Activated effector memory CD4-positive, alpha-beta T cell treated with Interleukin-2 at 50 U/mL for 16 hours (primary cell): ENCODE results near the gene ITGA1.
"Not testable (repeated sequence)": the region's sequence is repeated elsewhere in the genome, so short reads cannot be mapped to it uniquely, and the experiment has no call there.

Experiments used
- DNase-seq: peaks from one replicate; pipeline ENCODE4 v3.0.0-alpha.2; 2020

Gene ITGA1

GRCh38 chr5:52787600-52788504 lies at the start of gene ITGA1, which contains the start of gene PELO:
TSS of gene ITGA1 (plus strand) at chr5:52787916. CDS start at chr5:52788354, 438 bp downstream.
TSS of gene PELO (plus strand) at chr5:52787916. CDS start at chr5:52800395, 12,479 bp downstream.
- DNase-seq: peak; percentile 34

DNA sequence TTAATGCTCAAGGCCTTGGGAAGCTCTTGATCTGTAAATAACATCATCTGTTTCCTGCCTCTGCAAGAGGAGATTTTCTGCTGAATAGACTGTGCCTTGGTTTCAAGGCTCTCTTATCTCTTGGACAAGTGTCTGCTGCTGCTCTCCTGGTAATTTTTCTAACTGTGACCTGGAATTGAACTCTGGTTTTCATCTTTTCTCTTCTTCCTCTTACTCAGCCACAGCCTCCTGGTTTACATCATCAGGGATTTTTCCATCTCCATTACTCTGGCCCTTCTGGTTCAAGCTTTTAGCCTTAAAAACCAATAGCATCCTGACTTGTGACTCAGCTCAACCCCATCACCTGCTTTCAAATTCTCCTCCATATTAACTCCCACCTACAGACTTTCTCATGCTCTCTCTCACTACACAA lies 49.6 kb upstream of the ITGA1 start:
- DNase-seq: no peak

DNA sequence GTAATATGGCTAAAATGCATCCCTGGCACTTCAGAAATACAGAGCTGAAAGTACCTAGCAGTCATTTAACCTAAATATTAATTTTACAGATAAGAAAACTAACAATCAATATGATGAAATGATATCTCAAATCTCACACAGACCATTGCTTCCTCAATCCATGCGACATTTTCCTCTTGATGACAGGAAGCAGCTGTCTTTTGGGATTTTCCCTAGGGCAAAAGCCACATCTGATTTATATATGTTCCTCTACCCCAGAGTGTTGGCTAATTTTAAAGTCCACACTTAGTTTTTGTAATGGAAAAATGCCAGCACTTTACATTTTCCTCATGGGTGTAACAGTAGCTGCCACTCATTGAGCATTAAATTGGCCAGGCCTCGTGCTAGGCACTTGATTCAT lies 47.7 kb upstream of the ITGA1 start:
- no peak for DNase-seq

DNA sequence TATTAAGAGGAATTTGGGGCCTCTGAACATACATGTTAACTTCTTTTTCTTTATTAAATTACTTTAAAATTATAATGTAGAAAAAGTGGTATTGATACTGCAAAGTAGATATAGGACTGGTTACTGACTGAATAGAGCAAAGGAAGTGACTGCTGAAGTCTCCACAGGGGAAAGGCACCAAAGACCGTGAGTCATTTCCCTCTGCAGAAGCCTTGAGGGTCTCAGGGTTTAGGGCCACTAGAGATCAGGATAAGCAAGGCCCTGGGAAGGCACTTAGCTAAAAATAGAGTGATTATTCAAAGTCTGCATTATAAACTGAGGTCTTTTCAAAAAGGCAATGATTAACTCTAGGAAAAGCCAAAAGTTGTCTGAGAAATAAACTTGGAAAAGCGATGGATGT lies 44.7 kb upstream of the ITGA1 start:
- no peak for DNase-seq

GRCh38 chr5:52743529-52743928 lies 44.2 kb upstream of the ITGA1 start:
- DNase-seq: no peak

DNA sequence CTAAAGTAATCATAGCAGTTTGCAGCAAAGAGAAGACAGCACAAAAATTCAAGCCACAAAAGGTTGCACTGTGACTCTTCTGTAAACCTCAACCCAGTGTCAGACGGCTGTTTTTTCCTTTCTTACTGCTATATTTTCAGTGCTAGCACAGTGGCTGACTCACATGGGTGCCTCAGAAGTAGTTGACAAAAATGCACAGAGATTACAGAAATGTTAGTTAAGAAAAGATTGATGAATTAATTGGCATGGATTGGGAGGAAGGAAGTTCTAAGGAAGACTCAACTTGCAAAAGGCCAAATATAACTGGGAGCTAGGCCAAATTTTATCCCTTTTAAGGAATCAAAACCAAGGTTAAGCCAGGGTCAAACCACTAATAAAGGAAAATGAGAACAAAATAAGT lies 43.7 kb upstream of the ITGA1 start:
- DNase-seq: peak; percentile 18

GRCh38 chr5:52744867-52745458 lies 42.8 kb upstream of the ITGA1 start:
- not testable (repeated sequence) for DNase-seq

GRCh38 chr5:52746539-52746938 lies 41.2 kb upstream of the ITGA1 start:
- no peak for DNase-seq

DNA sequence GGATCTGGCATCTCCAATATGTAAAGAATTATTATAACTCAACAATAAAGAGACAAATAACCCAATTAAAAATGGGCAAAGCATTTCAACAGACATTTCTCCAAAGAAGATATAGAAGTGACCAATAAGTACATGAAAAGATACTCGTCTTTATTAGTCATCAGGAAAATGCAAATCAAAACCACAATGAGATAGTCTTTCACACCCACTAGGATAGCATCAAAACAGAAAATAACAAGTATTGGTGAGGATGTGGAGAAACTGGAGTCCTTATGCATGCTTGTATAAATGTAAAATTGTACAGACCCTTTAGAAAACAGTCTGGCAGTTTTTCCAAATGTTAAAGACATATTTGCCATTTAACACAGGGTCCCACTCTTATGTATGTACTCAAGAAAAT lies 39.1 kb upstream of the ITGA1 start:
- DNase-seq: no peak

DNA sequence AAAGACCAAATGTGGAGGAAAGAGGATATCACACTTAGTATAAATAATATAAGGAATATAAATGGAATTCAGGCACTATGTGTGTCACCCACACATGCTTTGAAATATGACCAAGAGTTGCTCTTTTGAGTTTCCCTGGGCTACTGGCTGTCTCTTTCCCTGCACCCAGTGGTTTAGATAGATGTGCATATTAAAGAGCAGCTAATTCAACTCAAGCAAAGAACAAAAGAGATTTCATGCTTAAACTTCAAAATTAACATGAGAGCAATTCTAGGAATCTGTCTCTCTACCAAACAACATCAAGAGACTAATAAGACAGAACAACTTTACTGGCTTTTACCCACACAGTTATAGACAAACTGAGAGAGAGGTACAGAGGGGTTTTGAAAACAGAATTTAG lies 38.0 kb upstream of the ITGA1 start:
- DNase-seq: no peak

DNA sequence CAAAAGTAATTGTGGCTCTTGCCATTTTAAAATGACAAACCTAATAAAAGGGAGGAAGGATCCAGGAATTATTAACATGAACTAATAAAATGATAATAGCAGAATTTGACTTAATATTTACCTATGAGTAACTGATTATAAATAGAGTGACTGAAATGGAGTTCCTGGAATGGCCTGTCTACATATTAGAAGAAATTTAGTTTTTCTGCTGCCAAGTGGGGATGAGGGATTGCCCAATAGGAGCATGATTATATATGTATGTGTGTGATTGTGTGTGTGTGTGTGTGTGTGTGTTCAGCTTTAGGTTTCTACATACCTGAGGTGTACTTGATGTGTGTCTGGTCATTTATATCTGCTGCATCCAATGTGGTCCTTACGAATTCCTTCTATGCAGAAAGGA lies 36.6 kb upstream of the ITGA1 start:
- no peak for DNase-seq

- no peak for DNase-seq
These were observed 33.7 kb upstream of the ITGA1 start for GRCh38 chr5:52754051-52754450.

DNA sequence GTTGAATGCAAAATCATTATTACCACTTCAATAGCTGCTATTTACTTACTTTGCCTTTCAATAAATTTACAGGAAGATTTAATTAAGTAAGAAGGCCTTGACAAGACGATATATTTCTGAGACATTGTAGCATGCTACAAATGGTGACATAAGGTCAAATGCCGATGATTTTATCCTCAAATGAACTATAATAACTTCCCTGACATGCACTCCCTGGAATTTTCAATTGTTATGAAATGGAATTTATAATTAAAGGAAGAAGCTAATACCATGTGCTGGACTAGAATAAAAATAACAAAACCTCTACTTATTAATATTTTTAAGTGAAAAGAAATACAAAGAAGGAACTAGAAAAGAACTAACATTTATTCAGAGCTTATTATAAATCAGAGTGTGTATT lies 30.2 kb upstream of the ITGA1 start:
- DNase-seq: no peak

- DNase-seq: no peak
These were observed 29.7 kb upstream of the ITGA1 start for GRCh38 chr5:52758014-52758413.

DNA sequence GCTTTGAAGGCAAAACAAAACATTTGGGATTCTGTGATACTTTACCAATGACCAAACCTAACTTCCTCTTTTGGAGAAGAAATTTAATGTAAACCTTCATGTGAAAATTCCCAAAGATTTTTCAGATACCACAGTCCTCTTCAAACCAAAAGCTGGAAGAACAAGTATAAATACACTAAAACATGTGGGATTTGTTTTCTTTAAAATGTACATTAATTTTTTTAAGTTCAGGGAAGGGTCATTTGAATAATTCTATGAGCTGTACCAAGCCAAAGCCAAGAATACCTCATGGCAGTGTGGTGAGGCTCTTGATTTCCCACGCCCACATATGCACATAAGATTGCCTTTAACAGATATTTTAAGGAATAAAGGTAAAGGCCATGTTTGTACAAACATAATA lies 28.4 kb upstream of the ITGA1 start:
- DNase-seq: no peak

- no peak for DNase-seq
These were observed 26.9 kb upstream of the ITGA1 start for GRCh38 chr5:52760695-52761366.

DNA sequence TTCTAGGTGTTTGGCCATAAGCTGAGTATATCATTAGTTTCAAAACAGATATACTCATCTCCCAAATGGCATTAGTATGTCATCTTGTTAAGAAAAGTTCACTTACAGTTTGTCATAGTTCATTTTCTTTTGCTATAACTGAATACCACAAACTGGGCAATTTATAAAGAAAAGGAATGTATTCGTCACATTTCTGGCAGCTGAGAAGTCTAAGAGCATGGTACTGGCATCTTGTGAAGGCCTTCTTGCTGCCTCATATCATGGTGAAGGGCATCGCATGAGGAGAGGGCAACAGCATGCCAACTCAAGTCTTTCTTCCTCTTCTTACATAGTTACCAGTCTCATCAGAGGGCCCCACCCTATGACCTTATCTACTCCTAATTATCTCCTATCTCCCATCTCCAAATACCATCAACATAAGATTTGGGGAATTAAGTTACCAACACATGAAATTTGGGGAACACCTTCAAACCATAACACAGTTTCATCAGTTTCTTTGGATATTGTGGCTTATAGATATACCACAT lies 20.4 kb upstream of the ITGA1 start:
- DNase-seq: no peak

DNA sequence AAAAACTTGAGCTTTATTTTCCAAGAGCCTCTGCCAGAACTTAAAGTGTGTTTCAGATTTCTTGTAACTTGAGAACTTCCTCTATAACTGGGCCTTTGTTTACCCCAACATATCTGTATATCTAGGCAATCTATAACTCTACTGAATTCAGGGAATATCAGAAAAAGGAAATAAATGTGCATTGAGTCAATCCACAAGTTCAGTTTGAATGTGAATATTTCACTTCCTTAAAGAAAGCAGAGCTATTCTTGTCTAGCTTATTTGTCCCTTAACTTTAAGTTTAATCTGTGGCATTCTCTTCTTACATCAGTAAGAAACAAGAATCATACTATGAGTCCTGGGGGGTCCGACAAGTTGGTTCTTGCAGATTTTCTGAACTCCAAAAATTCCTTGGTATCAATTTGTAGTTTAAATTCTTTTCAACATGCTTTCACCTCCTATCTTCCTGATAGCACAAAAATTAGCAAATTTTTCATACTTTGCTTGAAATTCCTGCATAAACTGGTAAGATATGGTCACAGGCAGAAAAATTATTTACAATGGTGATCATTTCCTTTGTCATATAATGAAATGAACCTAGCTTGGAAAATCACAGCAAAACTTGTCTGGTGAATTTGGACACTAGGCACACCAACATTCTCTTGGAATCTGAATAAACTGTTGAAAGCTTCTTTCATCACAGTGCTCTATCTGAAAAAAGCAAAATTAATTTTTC lies 19.8 kb upstream of the ITGA1 start:
- DNase-seq: no peak

- DNase-seq: no peak
These were observed 18.7 kb upstream of the ITGA1 start for GRCh38 chr5:52769061-52769460.

GRCh38 chr5:52770287-52770939 lies 17.3 kb upstream of the ITGA1 start:
- DNase-seq: no peak

DNA sequence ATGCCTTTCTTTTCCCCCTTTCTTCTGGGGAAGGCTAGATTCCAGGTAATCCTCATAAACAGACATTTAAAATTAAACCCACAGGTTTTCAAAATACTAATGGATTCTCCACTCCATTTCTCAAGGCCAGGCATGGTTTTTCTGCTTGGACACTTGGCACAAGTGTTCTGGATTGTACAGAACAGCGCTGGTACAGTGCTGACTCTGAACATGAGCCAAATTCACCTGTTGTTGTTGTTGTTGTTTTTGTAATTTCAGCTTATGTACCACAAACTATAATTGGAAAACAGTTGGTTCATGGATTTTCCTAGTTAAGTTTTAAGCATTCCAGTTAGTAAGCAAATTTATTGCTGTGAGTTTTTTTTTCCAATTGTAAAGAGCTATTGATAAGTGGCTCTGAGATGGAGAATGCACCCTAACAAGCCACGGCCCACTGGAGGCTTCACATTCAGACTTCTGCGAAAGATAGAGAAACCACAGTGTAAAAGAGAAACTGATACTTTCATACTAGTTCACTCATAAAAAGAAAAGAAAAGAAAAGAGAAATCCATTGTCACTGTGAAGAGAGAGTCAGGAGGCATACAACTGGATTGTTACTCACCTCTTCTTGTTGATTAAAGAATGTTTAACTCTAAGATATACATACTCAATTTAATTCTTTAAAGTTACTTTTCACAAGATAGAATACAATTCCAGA lies 16.2 kb upstream of the ITGA1 start:
- no peak for DNase-seq

GRCh38 chr5:52772668-52773067 lies 15.0 kb upstream of the ITGA1 start:
- DNase-seq: no peak
